Cardiac fibroblast (primary cell): Measurements from ENCODE around the gene ATXN10.

Source experiments
- DNase-seq, 2 donors: peaks; one replicate each; pipeline versions ENCODE4 v3.0.0 to v3.0.0-alpha.2; 2010; ENCODE audit warnings: low read depth in 2 of 2
- H3K4me3 ChIP-seq, 2 donors: replicated peaks in 1 of 2; 1 replicate in 1 of 2; 2 replicates in 1 of 2; pipeline ENCODE4 v1.5.1; 2011; ENCODE audit warnings: low read depth in 2 of 2, low read length in 2 of 2, mild to moderate bottlenecking in 2 of 2, moderate library complexity in 1 of 2
- CTCF ChIP-seq: IDR thresholded peaks from one replicate; pipeline ENCODE4 v1.5.1; 2011; ENCODE audit warnings: low read depth, mild to moderate bottlenecking, low read length, inconsistent platforms

The ATXN10 gene

GRCh38 chr22:45882881-45883810 lies 211.5 kb downstream of the ATXN10 start:
- H3K4me3 ChIP-seq = no peak overlapping the region
- no peak for TF ChIP-seq CTCF
- no peak for DNase-seq

GRCh38 chr22:45883811-45884170 lies 212.2 kb downstream of the ATXN10 start:
- no peak for TF ChIP-seq CTCF
- DNase-seq = no peak
- no peak overlapping the region for H3K4me3 ChIP-seq

- no peak for TF ChIP-seq CTCF
- peak in 1 of 2 donors; percentile 8 for DNase-seq
These were observed 212.8 kb downstream of the ATXN10 start for GRCh38 chr22:45884201-45885062.

GRCh38 chr22:45885171-45885840 lies 213.7 kb downstream of the ATXN10 start:
- no peak for TF ChIP-seq CTCF
- H3K4me3 ChIP-seq = no peak overlapping the region
- no peak for DNase-seq

More at GRCh38 chr22:45884201-45885062, 212.8 kb downstream of the ATXN10 start:
- H3K4me3 ChIP-seq = no peak overlapping the region

GRCh38 chr22:45885941-45886395 lies 214.3 kb downstream of the ATXN10 start:
- no peak overlapping the region for H3K4me3 ChIP-seq
- no peak for DNase-seq
- no peak for TF ChIP-seq CTCF

- no peak overlapping the region for H3K4me3 ChIP-seq
- TF ChIP-seq CTCF = no peak
- no peak for DNase-seq
These were observed 214.9 kb downstream of the ATXN10 start for GRCh38 chr22:45886540-45886939.
